SH-SY5Y (cell line): Measurements from ENCODE around the gene DLL1.

Source experiments
- GATA2 ChIP-seq: IDR thresholded peaks from 2 replicates; pipeline ENCODE4 v1.6.1; 2011; ENCODE audit warnings: mild to moderate bottlenecking, low read depth, low read length
- GATA3 ChIP-seq: IDR thresholded peaks from 2 replicates; pipeline ENCODE4 v1.6.1; 2011; ENCODE audit warnings: low read depth, mild to moderate bottlenecking, low read length, moderate library complexity

DNA sequence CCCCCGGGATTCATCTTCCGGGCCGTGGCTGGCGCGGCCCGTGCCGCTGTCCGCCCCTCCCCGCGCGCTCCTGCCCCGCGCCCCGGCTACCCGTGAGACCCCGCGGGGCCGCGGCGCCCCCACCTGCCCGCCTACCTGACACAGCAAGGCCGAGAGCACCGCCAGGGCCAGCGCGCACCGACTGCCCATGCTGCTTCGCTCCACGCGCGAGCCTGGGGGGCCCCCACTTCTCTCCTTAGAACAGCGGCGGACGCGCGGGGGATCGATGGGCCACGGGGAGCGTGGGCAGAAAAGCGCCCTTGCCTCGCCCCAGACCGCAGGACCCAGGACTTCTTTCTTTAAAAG lies 955 bp downstream of the DLL1 start:
- TF ChIP-seq GATA2 (no peak), GATA3 (no peak)
